Esophagus squamous epithelium (tissue), 5 donors: Measurements from ENCODE around the gene PADI2. TPM values are rescaled to one million over a fixed set of nuclear protein-coding genes. Genes with fewer than 3 reads are reported as not detected.

Experiments used
- DNase-seq: peaks from one replicate; lab custom pipeline; 2025; lab: John Stamatoyannopoulos, UW
- H3K27ac ChIP-seq, 4 donors: fragments of 200-600 bp; sonication (generic); one replicate each; pipeline ENCODE4 v1.5.1; 2016 to 2019; ENCODE audit warnings: mild to moderate bottlenecking in 1 of 4
- H3K27me3 ChIP-seq, 4 donors: fragments of 200-600 bp; sonication (generic); 1 replicate in 3 of 4; 2 replicates in 1 of 4; pipeline versions ENCODE4 v1.5.1 to v1.6.0; 2017 to 2021; ENCODE audit warnings: antibody characterized with exemption in 1 of 4
- H3K36me3 ChIP-seq, 3 donors: fragments of 200-600 bp; sonication (generic); one replicate each; pipeline ENCODE4 v1.5.1; 2016 to 2019
- H3K4me1 ChIP-seq, 3 donors: fragments of 200-600 bp; sonication (generic); one replicate each; pipeline ENCODE4 v1.5.1; 2017 to 2019
- H3K4me3 ChIP-seq, 4 donors: fragments of 200-600 bp; sonication (generic); 1 replicate in 3 of 4; 2 replicates in 1 of 4; pipeline ENCODE4 v1.5.1; 2016 to 2019; ENCODE audit warnings: mild to moderate bottlenecking in 2 of 4, moderate library complexity in 1 of 4
- H3K9me3 ChIP-seq, 3 donors: fragments of 200-600 bp; sonication (generic); one replicate each; pipeline ENCODE4 v1.5.1; 2016 to 2019
- CTCF ChIP-seq, 6 experiments: fragments of 450-650 bp in 4 of 6; fragments of 200-600 bp in 2 of 6; sonication (generic) in 2 of 6; IDR thresholded peaks; one replicate each; pipeline ENCODE4 v1.5.1; 2016 to 2019; ENCODE audit warnings: antibody characterized with exemption in 6 of 6, mild to moderate bottlenecking in 4 of 6, moderate library complexity in 4 of 6
- POLR2A ChIP-seq, 4 donors: fragments of 450-650 bp; IDR thresholded peaks; one replicate each; pipeline ENCODE4 v1.6.1; 2017; ENCODE audit warnings: antibody characterized with exemption in 4 of 4, mild to moderate bottlenecking in 4 of 4, moderate library complexity in 3 of 4
- WGBS, 2 donors: methylation state at CpG; one replicate each; pipeline ENCODE4 v1.1.5; 2018; 5-methylcytosine and 5-hydroxymethylcytosine counted together
- intact Hi-C: fragments of 100-400 bp; cut with DNase I; formaldehyde crosslinking; loops from one replicate; pipeline ENCODE4 v1.15.0; 2022
- total RNA-seq, 4 donors: library from RNA; depleted of rRNA; stranded (reverse); fragments of >200 nt; gene quantifications; one replicate each; pipeline ENCODE4 v1.1.0, GENCODE V29; 2016
- donor health status: DM: yes; HTN: yes; CAD: no.

PADI2 gene
- total RNA-seq, 4 donors from 2014 or later, result 0.57 to 2.1 (median 1.1) TPM

GRCh38 chr1:17108360-17108759 lies 10.9 kb downstream of the PADI2 start:
- TF ChIP-seq CTCF (IDR thresholded peaks at IDR 0.05), result no peak
- intact Hi-C loops, result no loop called here
- Histone ChIP-seq H3K9me3 (no peaks in the 10 kb centered on the region), H3K4me1 (peaks cover 0 to 12% (median 3%) of the 10 kb centered on the region in 3 donors), H3K4me3 (no peak overlapping the region), H3K36me3 (no peaks in the 10 kb centered on the region), H3K27ac (no peak overlapping the region), H3K27me3 (peaks cover 0 to 19% (median 0%) of the 10 kb centered on the region in 4 donors)
- WGBS, 2 donors, result 43 to 57% methylated on average over 4 to 7 of the region's 8 CpGs
- DNase-seq, result no peak

GRCh38 chr1:17104782-17105181 lies 14.5 kb downstream of the PADI2 start:
- Histone ChIP-seq H3K4me1 (peaks cover 0 to 8% (median 3%) of the 10 kb centered on the region in 3 donors), H3K4me3 (no peak overlapping the region), H3K36me3 (no peaks in the 10 kb centered on the region), H3K27me3 (peaks cover 0 to 24% (median 0%) of the 10 kb centered on the region in 4 donors), H3K27ac (no peak overlapping the region), H3K9me3 (no peaks in the 10 kb centered on the region)
- no peak for DNase-seq
- TF ChIP-seq CTCF (IDR thresholded peaks at IDR 0.05) (no peak), POLR2A (IDR thresholded peaks at IDR 0.05) (no peak)
- intact Hi-C loops, result no loop called here
- WGBS, 2 donors, result 84 to 87% methylated on average over 11 to 15 of the region's 17 CpGs

DNA sequence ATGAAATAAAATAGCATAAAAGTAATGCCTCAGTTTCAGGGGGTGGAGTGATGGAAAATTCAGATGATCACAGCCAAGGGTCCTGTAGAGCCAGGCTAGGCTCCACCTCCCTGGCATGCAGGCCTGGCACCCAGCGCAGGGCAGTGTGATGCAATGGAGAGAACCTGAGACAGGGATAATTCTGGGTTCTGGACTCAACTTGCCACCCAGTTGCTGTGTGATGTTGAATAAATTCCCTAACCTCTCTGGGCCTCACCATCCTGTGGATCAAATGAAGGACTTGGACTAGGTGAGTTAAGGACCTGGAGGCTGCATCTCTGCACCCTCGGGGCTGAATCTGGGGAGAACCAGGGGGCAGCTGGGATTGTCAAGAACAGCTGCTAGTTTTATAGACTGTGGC lies 17.0 kb downstream of the PADI2 start:
- Histone ChIP-seq H3K9me3 (no peaks in the 10 kb centered on the region), H3K4me3 (no peak overlapping the region), H3K36me3 (no peaks in the 10 kb centered on the region), H3K27ac (no peak overlapping the region), H3K4me1 (peaks cover 4 to 21% (median 11%) of the 10 kb centered on the region in 3 donors), H3K27me3 (peaks cover 0 to 17% (median 0%) of the 10 kb centered on the region in 4 donors)
- intact Hi-C loops, result no loop called here
- TF ChIP-seq CTCF (IDR thresholded peaks at IDR 0.05) (no peak), POLR2A (IDR thresholded peaks at IDR 0.05) (no peak)
- no peak for DNase-seq
- WGBS, 2 donors, result 80 to 100% methylated on average over 1 of the region's 2 CpGs

GRCh38 chr1:17101261-17101660 lies 18.0 kb downstream of the PADI2 start:
- no peaks in the 10 kb centered on the region for H3K36me3 ChIP-seq
- 69 to 83% methylated on average over 2 to 3 of the region's 4 CpGs for WGBS, 2 donors
- no peaks in the 10 kb centered on the region for H3K9me3 ChIP-seq
- TF ChIP-seq CTCF (IDR thresholded peaks at IDR 0.05), result no peak
- TF ChIP-seq POLR2A (IDR thresholded peaks at IDR 0.05), result no peak
- H3K4me3 ChIP-seq, result no peak overlapping the region
- intact Hi-C loops, result no loop called here
- H3K27ac ChIP-seq, result no peak overlapping the region
- H3K4me1 ChIP-seq, result peaks cover 4 to 26% (median 13%) of the 10 kb centered on the region in 3 donors
- no peak for DNase-seq
- peaks cover 0 to 19% (median 0%) of the 10 kb centered on the region in 4 donors for H3K27me3 ChIP-seq

DNA sequence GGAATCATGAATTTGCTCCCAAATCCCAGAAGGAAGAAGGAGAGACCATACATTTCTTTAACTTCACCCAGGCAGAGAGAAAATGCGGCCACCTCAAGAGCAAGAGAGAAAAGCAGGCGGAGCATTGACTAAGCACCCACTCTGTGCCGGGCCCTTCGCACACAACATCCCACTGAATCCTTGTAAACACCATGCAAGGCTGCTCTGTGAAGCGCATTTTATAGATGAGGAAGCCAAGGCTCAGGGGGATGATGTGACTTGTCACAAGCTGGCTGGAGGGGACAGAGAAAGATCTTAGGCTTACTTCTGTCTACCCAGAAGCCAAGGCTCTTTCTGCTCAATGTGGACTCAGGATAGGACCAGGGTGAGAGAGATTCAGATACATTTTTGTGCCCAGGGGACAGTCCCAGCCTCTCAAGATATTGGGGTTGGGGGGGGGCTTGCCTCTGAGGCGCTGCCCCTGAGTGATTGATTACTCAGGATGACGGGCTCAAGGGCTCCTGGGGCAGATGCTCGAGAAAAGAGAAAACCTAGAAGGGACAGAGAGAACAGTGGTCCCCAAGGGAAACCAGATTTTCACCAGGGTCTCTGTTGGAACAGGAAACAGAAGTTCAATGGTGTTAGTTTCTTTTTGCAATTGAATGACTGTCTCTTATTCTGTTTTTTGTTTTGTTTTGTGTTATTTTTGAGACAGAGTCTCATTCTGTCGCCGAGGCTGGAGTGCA lies 19.5 kb downstream of the PADI2 start:
- Histone ChIP-seq H3K36me3 (no peaks in the 10 kb centered on the region), H3K4me1 (peaks cover 4 to 30% (median 13%) of the 10 kb centered on the region in 3 donors), H3K27ac (no peak overlapping the region), H3K9me3 (no peaks in the 10 kb centered on the region), H3K4me3 (no peak overlapping the region), H3K27me3 (peaks cover 0 to 19% (median 0%) of the 10 kb centered on the region in 4 donors)
- no peak for TF ChIP-seq CTCF (IDR thresholded peaks at IDR 0.05)
- no peak for TF ChIP-seq POLR2A (IDR thresholded peaks at IDR 0.05)
- 73 to 76% methylated on average over 9 to 10 of the region's 10 CpGs for WGBS, 2 donors
- DNase-seq, result no peak
- intact Hi-C loops, result no loop called here
